Liver (tissue), 9 donors: Measurements from ENCODE around the gene CACNA1C. TPM values are rescaled to one million over a fixed set of nuclear protein-coding genes. Genes with fewer than 3 reads are reported as not detected.

ENCODE experiments used
- DNase-seq: peaks from one replicate; pipeline ENCODE4 v3.0.0-alpha.2; 2017; ENCODE audit warnings: low spot score
- H3K27ac ChIP-seq, 2 donors: one replicate each; pipeline ENCODE4 v1.7.0; 2013; ENCODE audit warnings: inconsistent platforms in 2 of 2, low read length in 2 of 2, control low read depth in 1 of 2, low read depth in 1 of 2, mild to moderate bottlenecking in 1 of 2
- H3K27me3 ChIP-seq, 4 donors: one replicate each; pipeline versions ENCODE4 v1.6.1 to v1.7.0; 2013; ENCODE audit warnings: low read length in 3 of 4, inconsistent platforms in 1 of 4, mild to moderate bottlenecking in 1 of 4, moderate library complexity in 1 of 4; ENCODE audit not compliant: control insufficient read depth in 4 of 4, insufficient read depth in 4 of 4
- H3K36me3 ChIP-seq, 4 donors: one replicate each; pipeline versions ENCODE4 v1.6.1 to v1.7.0; 2013; ENCODE audit warnings: low read length in 3 of 4, mild to moderate bottlenecking in 3 of 4, low read depth in 1 of 4, moderate library complexity in 1 of 4; ENCODE audit not compliant: control insufficient read depth in 4 of 4, insufficient read depth in 3 of 4
- H3K4me1 ChIP-seq, 4 donors: one replicate each; pipeline versions ENCODE4 v1.6.1 to v1.7.0; 2013; ENCODE audit warnings: low read length in 3 of 4, mild to moderate bottlenecking in 3 of 4, moderate library complexity in 1 of 4; ENCODE audit not compliant: control insufficient read depth in 4 of 4, insufficient read depth in 4 of 4
- H3K4me3 ChIP-seq, 3 donors: one replicate each; pipeline versions ENCODE4 v1.6.1 to v1.7.0; 2013; ENCODE audit warnings: low read length in 3 of 3, control low read depth in 1 of 3, low read depth in 1 of 3, mild to moderate bottlenecking in 1 of 3
- H3K9ac ChIP-seq, 2 donors: one replicate each; pipeline ENCODE4 v1.7.0; 2013; ENCODE audit warnings: low read length in 2 of 2, mild to moderate bottlenecking in 2 of 2, moderate library complexity in 2 of 2, control low read depth in 1 of 2, low read depth in 1 of 2
- H3K9me3 ChIP-seq, 4 donors: one replicate each; pipeline versions ENCODE4 v1.6.1 to v1.7.0; 2013; ENCODE audit warnings: low read length in 3 of 4; ENCODE audit not compliant: control insufficient read depth in 4 of 4
- ATF3 ChIP-seq: IDR thresholded peaks from 2 replicates; pipeline ENCODE4 v1.6.1; 2016; ENCODE audit warnings: antibody characterized with exemption
- EGR1 ChIP-seq, 2 donors: IDR thresholded peaks; 2 replicates each; pipeline ENCODE4 v1.6.1; 2016 to 2018; ENCODE audit warnings: antibody characterized with exemption in 2 of 2, low read depth in 2 of 2
- FOXA1 ChIP-seq: IDR thresholded peaks from 2 replicates; pipeline ENCODE4 v1.6.1; 2016; ENCODE audit warnings: antibody characterized with exemption
- FOXA2 ChIP-seq: IDR thresholded peaks from 2 replicates; pipeline ENCODE4 v1.6.1; 2016; ENCODE audit warnings: antibody characterized with exemption
- GABPA ChIP-seq, 2 donors: IDR thresholded peaks in 1 of 2; conservative IDR thresholded peaks in 1 of 2; 2 replicates each; pipeline ENCODE4 v1.6.1; 2016; ENCODE audit warnings: antibody characterized with exemption in 2 of 2, mild to moderate bottlenecking in 1 of 2, moderate library complexity in 1 of 2
- HNF4A ChIP-seq, 2 donors: conservative IDR thresholded peaks; 2 replicates each; pipeline ENCODE4 v1.6.1; 2016; ENCODE audit warnings: antibody characterized with exemption in 2 of 2, mild to moderate bottlenecking in 2 of 2
- HNF4G ChIP-seq: IDR thresholded peaks from 2 replicates; pipeline ENCODE4 v1.6.1; 2016; ENCODE audit warnings: antibody characterized with exemption
- JUND ChIP-seq, 2 donors: IDR thresholded peaks; 2 replicates each; pipeline ENCODE4 v1.6.1; 2016; ENCODE audit warnings: antibody characterized with exemption in 2 of 2
- NR2F2 ChIP-seq: IDR thresholded peaks from 2 replicates; pipeline ENCODE4 v1.6.1; 2016; ENCODE audit warnings: antibody characterized with exemption
- RAD21 ChIP-seq, 2 donors: IDR thresholded peaks; 2 replicates each; pipeline ENCODE4 v1.6.1; 2016; ENCODE audit warnings: antibody characterized with exemption in 2 of 2, mild to moderate bottlenecking in 2 of 2
- REST ChIP-seq: IDR thresholded peaks from 2 replicates; pipeline ENCODE4 v1.6.1; 2016; ENCODE audit warnings: antibody characterized with exemption, mild to moderate bottlenecking
- RXRA ChIP-seq, 2 donors: IDR thresholded peaks; 2 replicates each; pipeline ENCODE4 v1.6.1; 2017 to 2018; ENCODE audit warnings: antibody characterized with exemption in 2 of 2, mild to moderate bottlenecking in 1 of 2
- SP1 ChIP-seq: IDR thresholded peaks from 2 replicates; pipeline ENCODE4 v1.6.1; 2018; ENCODE audit warnings: antibody characterized with exemption, mild to moderate bottlenecking
- YY1 ChIP-seq: IDR thresholded peaks from 2 replicates; pipeline ENCODE4 v1.6.1; 2016; ENCODE audit warnings: antibody characterized with exemption, mild to moderate bottlenecking
- ZBTB33 ChIP-seq: IDR thresholded peaks from 2 replicates; pipeline ENCODE4 v1.6.1; 2016; ENCODE audit warnings: antibody characterized with exemption
- WGBS: extraction: QIAGEN DNeasy Blood & Tissue Kit; methylation state at CpG from one replicate; pipeline ENCODE4 v1.1.7; 2013; 5-methylcytosine and 5-hydroxymethylcytosine counted together
- polyA plus RNA-seq, 2 donors: library from polyadenylated mRNA; stranded (reverse) in 1 of 2; unstranded in 1 of 2; fragments of 200-250 nt in 1 of 2; fragments of >200 nt in 1 of 2; fragmentation: Nextera tagmentation in 1 of 2; extraction: Ambion mirVana in 1 of 2; gene quantifications; one replicate each; pipeline versions ENCODE4 v1.2.1 to v1.2.3, GENCODE V29; 2013 to 2015
- total RNA-seq, 2 donors: library from RNA; depleted of rRNA; stranded (reverse); fragments of >200 nt; gene quantifications; one replicate each; pipeline ENCODE4 v1.2.3, GENCODE V29; 2014
- TF ChIP-seq, protein P1 (sequence below): IDR thresholded peaks from 2 replicates; pipeline ENCODE4 v1.6.1; 2016; ENCODE audit warnings: antibody characterized with exemption
- TF ChIP-seq, protein P2 (sequence below): fragments of 150-350 bp; IDR thresholded peaks from 2 replicates; pipeline ENCODE4 v1.5.1; 2017; ENCODE audit warnings: improper control_type of control experiment, low read depth, low read length; ENCODE audit not compliant: missing input control
- donor health status: healthy.
- donor health status: healthy.
- donor health status: healthy.
- donor health status: healthy.
- donor health status: healthy.

CACNA1C gene
- total and polyA plus RNA-seq, 4 donors = 0.23 to 1.9 (median 0.41) TPM

GRCh38 chr12:2535583-2536204 is 482.9 kb downstream of the CACNA1C start:
- TF ChIP-seq ATF3 (no peak), FOXA1 (no peak), FOXA2 (no peak), RXRA (IDR thresholded peaks at IDR 0.05) (no peak), RAD21 (IDR thresholded peaks at IDR 0.05) (no peak), GABPA (IDR thresholded peaks at IDR 0.05 in 1 of 2, conservative IDR thresholded peaks at IDR 0.05 in 1 of 2) (no peak), HNF4A (conservative IDR thresholded peaks at IDR 0.05) (no peak), REST (no peak), SP1 (no peak), EGR1 (IDR thresholded peaks at IDR 0.05; ENCODE audit: low read depth in 2 of 2) (no peak), YY1 (no peak), ZBTB33 (no peak), NR2F2 (no peak), HNF4G (no peak), JUND (IDR thresholded peaks at IDR 0.05) (no peak)
- TF ChIP-seq, protein P1, sequence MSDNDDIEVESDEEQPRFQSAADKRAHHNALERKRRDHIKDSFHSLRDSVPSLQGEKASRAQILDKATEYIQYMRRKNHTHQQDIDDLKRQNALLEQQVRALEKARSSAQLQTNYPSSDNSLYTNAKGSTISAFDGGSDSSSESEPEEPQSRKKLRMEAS = no peak
- TF ChIP-seq, protein P2, sequence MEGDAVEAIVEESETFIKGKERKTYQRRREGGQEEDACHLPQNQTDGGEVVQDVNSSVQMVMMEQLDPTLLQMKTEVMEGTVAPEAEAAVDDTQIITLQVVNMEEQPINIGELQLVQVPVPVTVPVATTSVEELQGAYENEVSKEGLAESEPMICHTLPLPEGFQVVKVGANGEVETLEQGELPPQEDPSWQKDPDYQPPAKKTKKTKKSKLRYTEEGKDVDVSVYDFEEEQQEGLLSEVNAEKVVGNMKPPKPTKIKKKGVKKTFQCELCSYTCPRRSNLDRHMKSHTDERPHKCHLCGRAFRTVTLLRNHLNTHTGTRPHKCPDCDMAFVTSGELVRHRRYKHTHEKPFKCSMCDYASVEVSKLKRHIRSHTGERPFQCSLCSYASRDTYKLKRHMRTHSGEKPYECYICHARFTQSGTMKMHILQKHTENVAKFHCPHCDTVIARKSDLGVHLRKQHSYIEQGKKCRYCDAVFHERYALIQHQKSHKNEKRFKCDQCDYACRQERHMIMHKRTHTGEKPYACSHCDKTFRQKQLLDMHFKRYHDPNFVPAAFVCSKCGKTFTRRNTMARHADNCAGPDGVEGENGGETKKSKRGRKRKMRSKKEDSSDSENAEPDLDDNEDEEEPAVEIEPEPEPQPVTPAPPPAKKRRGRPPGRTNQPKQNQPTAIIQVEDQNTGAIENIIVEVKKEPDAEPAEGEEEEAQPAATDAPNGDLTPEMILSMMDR = no peak
- Histone ChIP-seq H3K27me3 (no peaks in the 10 kb centered on the region), H3K4me3 (no peak overlapping the region), H3K36me3 (no peaks in the 10 kb centered on the region), H3K9me3 (no peaks in the 10 kb centered on the region), H3K9ac (no peak overlapping the region), H3K27ac (no peak overlapping the region), H3K4me1 (no peaks in the 10 kb centered on the region)
- no peak for DNase-seq
- 90% methylated on average over 6 of the region's 6 CpGs for WGBS
